Measurements from ENCODE around the gene ATAD1. TPM values are rescaled to one million over a fixed set of nuclear protein-coding genes. Genes with fewer than 3 reads are reported as not detected.

ATAD1 gene
- total and polyA plus RNA-seq, 2 of the 4 experiments (the other 2 are of a cell fraction), result 12.7 to 21.9 TPM

GRCh38 chr10:87803831-87804230 is 14.2 kb downstream of the ATAD1 start:
- no peak overlapping the region for H3K18ac ChIP-seq (ENCODE audit: low read depth, low read length)
- no peak overlapping the region for H3K27ac ChIP-seq (ENCODE audit: insufficient read depth, low read length)
- no TSS peak for BruUV-seq (replicated peaks)
- in situ Hi-C loops (cut with MboI; ENCODE audit: low sequenced_read_pairs) (no loop called here), intact Hi-C loops (cut with micrococcal nuclease) (no loop called here), dilution Hi-C loops (cut with HindIII; ENCODE audit: low sequenced_read_pairs, unreplicated experiment) (no loop called here)
- peaks cover 3% of the 10 kb centered on the region; the same call in 1 of the 2 replicates for H4K20me1 ChIP-seq (ENCODE audit: insufficient read depth, low read length)
- no peak overlapping the region for H3K14ac ChIP-seq (replicated peaks; ENCODE audit: low read depth, low read length)
- DNase-seq (no peak), ATAC-seq (ENCODE audit: low read depth) (no peak)
- POLR2A ChIA-PET (ENCODE audit: unreplicated experiment), result no interaction called here
- H3K36me3 ChIP-seq (ENCODE audit: control insufficient read depth, insufficient read depth, low read length), result peaks cover 7% of the 10 kb centered on the region
- no peak overlapping the region for H2BK120ac ChIP-seq (ENCODE audit: low read depth, low read length)
- CTCF ChIA-PET, result no interaction called here
- H4K91ac ChIP-seq (ENCODE audit: insufficient read depth, low read depth, low read length), result no peak overlapping the region
- H2AK5ac ChIP-seq (ENCODE audit: low read depth, low read length), result no peak overlapping the region
- H3K9ac ChIP-seq (ENCODE audit: low read depth, low read length), result no peak overlapping the region
- H3K9me3 ChIP-seq (ENCODE audit: control insufficient read depth, insufficient read depth, low read length), result peaks cover 4% of the 10 kb centered on the region; the same call in 1 of the 2 replicates
- H4K5ac ChIP-seq (ENCODE audit: low read depth, low read length), result no peak overlapping the region
- no peaks in the 10 kb centered on the region for H3K4me1 ChIP-seq (ENCODE audit: control insufficient read depth, insufficient read depth, low read length)
- no peak overlapping the region for H3K56ac ChIP-seq (ENCODE audit: extremely low read depth, insufficient read depth, low read length)
- H3K4me2 ChIP-seq (ENCODE audit: low read depth, low read length), result no peak overlapping the region
- no peak overlapping the region for H2BK20ac ChIP-seq (ENCODE audit: low read depth, low read length)
- no peak overlapping the region for H2AFZ ChIP-seq (replicated peaks; ENCODE audit: low read length, poor library complexity)
- H4K8ac ChIP-seq (ENCODE audit: low read depth in 2 of 2, low read length in 2 of 2), result no peak overlapping the region
- H2BK5ac ChIP-seq (ENCODE audit: low read depth, low read length, poor library complexity, severe bottlenecking), result no peak overlapping the region
- no peak overlapping the region for H2AK9ac ChIP-seq (replicated peaks; ENCODE audit: low read depth, low read length, poor library complexity)
- H3K23ac ChIP-seq (ENCODE audit: low read depth, low read length), result no peak overlapping the region
- no peak overlapping the region for H3K4me3 ChIP-seq (ENCODE audit: insufficient read depth, low read depth, low read length)
- TF ChIP-seq CTCF (conservative IDR thresholded peaks at IDR 0.05; ENCODE audit: low read depth, low read length) (no peak), USF2 (IDR thresholded peaks at IDR 0.05; ENCODE audit: low read depth, low read length) (no peak), ELK1 (IDR thresholded peaks at IDR 0.05; ENCODE audit: borderline replicate concordance, low read depth, low read length) (no peak), MAZ (IDR thresholded peaks at IDR 0.05; ENCODE audit: borderline replicate concordance, low read depth, low read length) (no peak), MXI1 (IDR thresholded peaks at IDR 0.05; ENCODE audit: borderline replicate concordance, low read depth, low read length) (no peak), MAFK (IDR thresholded peaks at IDR 0.05; ENCODE audit: low read depth, low read length) (no peak), RAD21 (IDR thresholded peaks at IDR 0.05; ENCODE audit: low read length) (no peak), SMC3 (IDR thresholded peaks at IDR 0.05; ENCODE audit: low read depth, low read length) (no peak), NFE2L2 (IDR thresholded peaks at IDR 0.05; ENCODE audit: low read depth, low read length) (no peak), RCOR1 (IDR thresholded peaks at IDR 0.05; ENCODE audit: insufficient replicate concordance, low read length) (no peak), FOS (IDR thresholded peaks at IDR 0.05; ENCODE audit: low read depth, low read length) (no peak), CHD1 (IDR thresholded peaks at IDR 0.05; ENCODE audit: low read depth, low read length) (no peak), CEBPB (IDR thresholded peaks at IDR 0.05; ENCODE audit: low read depth, low read length) (no peak), POLR2A (IDR thresholded peaks at IDR 0.05; ENCODE audit: low read depth, low read length) (no peak), BHLHE40 (IDR thresholded peaks at IDR 0.05; ENCODE audit: low read depth, low read length) (no peak), RFX5 (IDR thresholded peaks at IDR 0.05; ENCODE audit: low read depth, low read length) (no peak)
- H2BK15ac ChIP-seq (ENCODE audit: low read depth, low read length), result no peak overlapping the region
- no peaks in the 10 kb centered on the region for H3K9me1 ChIP-seq (ENCODE audit: insufficient read depth, low read length)
- peaks cover 25 to 39% of the 10 kb centered on the region in 2 experiments for H3K79me1 ChIP-seq (ENCODE audit: low read depth in 1 of 2, low read length in 2 of 2)
- no peaks in the 10 kb centered on the region for H3K27me3 ChIP-seq (ENCODE audit: control insufficient read depth, insufficient read depth, low read length)
- H3K4ac ChIP-seq (ENCODE audit: low read depth, low read length), result no peak overlapping the region

All from IMR-90 (cell line).